Retinal pigment epithelial cell (primary cell): ENCODE results near the gene IGSF9B.

Source experiments
- DNase-seq: peaks from one replicate; pipeline ENCODE4 v3.0.0-alpha.2; 2010; ENCODE audit warnings: low read depth
- H3K4me3 ChIP-seq: 2 replicates; pipeline ENCODE4 v1.5.1; 2011; ENCODE audit warnings: mild to moderate bottlenecking, low read length, control low read depth, moderate library complexity
- CTCF ChIP-seq: conservative IDR thresholded peaks from 2 replicates; pipeline ENCODE4 v1.5.1; 2011; ENCODE audit warnings: low read depth, low read length, control low read depth, inconsistent platforms

IGSF9B gene

GRCh38 chr11:133937468-133937867 lies 19.3 kb downstream of the IGSF9B start:
- TF ChIP-seq CTCF: no peak
- no peak overlapping the region for H3K4me3 ChIP-seq
- no peak for DNase-seq

- DNase-seq: no peak
- H3K4me3 ChIP-seq: no peak overlapping the region
- no peak for TF ChIP-seq CTCF
Measured at GRCh38 chr11:133937015-133937414, 19.8 kb downstream of the IGSF9B start.

DNA sequence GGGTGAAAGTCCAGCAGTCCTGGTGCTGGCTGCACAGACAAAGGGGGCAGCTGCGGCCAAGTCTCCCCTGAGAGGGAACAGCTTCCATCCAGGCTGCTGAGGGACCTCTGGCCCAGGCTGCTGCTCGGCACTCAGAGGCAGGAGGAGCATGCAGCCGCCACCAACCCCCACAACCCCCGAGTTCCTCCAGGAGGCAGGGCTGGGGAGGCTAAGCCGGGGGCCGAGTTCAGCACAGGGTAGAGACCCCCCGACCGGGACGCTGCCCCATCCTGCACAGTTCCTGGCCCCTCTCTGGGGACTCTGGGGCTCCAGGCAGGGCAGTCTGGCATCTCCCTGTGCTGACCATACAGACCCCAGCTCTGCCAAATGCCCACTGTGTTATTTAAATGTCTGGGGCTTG lies 20.2 kb downstream of the IGSF9B start:
- H3K4me3 ChIP-seq: no peak overlapping the region
- no peak for TF ChIP-seq CTCF
- no peak for DNase-seq

DNA sequence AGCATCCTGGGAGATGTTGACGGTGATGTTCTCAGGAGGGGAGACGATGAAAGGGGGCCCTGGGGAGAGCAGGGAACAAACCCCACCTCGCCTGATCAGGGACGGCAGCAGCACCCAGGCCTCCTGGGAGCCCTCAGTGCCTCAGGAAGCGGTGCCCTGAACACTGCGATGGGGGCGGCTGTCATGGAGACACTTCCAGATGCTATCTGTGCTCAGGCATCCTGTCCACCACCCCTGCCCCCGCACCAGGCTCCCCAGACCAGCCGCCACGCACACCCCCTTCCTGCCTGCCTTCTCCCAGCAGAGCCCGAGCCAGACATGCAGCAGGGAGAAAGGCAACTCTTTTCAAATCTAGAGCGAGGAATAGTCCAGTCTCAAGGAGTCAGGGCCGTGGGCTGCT lies 20.6 kb downstream of the IGSF9B start:
- no peak for DNase-seq
- H3K4me3 ChIP-seq: no peak overlapping the region
- TF ChIP-seq CTCF: no peak

GRCh38 chr11:133935551-133935910 lies 21.2 kb downstream of the IGSF9B start:
- no peak for TF ChIP-seq CTCF
- no peak overlapping the region for H3K4me3 ChIP-seq
- no peak for DNase-seq

- DNase-seq: no peak
- H3K4me3 ChIP-seq: no peak overlapping the region
- TF ChIP-seq CTCF: no peak
Measured at GRCh38 chr11:133934599-133935550, 21.9 kb downstream of the IGSF9B start.

DNA sequence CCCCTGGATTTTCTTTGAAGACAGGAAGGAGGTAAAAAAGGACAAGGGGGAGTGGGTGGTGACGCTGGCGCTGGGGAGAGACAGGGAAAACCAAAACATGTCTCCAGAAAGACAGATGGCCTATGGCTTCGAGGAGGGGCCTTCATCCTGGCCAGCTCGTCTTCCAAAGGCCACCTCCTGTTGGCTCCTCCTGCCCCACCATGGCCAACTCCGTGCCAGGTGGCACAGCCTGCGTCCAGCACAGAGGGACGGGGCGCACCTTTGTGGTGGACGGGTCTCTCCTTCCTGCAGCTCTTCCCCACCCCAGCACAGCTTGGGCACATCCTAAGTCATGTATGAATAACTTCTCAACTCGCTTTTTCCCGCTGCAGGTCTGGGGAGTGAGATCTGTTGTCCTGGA lies 22.7 kb downstream of the IGSF9B start:
- no peak for TF ChIP-seq CTCF
- DNase-seq: no peak
- no peak overlapping the region for H3K4me3 ChIP-seq
